Measurements from ENCODE around the gene SPAG9.

Gene SPAG9

DNA sequence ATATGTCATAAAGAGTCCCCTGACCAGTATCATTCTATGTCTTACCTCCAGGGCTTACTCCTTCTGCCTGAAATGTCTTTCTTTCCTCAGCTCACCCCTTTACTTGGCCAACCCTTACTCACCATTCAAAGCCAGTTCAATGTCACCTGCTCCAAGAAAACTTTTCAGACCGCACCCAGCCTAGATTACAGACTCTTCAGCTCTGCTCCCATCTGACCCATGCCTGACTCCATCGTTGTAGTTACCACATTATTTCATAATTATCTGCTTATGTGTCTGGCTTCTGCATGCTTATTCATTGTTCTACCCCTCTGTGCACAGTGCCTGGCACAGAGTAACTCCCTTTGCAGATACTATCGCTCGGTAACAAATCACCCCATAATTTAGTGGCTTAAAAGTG is 192.0 kb downstream of the SPAG9 start:
- no peaks in the 10 kb centered on the region for H3K36me3 Mint-ChIP-seq (ENCODE audit: low read depth)
- H3K27me3 Mint-ChIP-seq, result no peaks in the 10 kb centered on the region
- peaks cover 26% of the 10 kb centered on the region for H3K4me1 Mint-ChIP-seq (ENCODE audit: low read depth)
- no peak overlapping the region for H3K4me3 Mint-ChIP-seq
- H3K27ac Mint-ChIP-seq, result no peak overlapping the region
- H3K9me3 Mint-ChIP-seq, result no peaks in the 10 kb centered on the region

DNA sequence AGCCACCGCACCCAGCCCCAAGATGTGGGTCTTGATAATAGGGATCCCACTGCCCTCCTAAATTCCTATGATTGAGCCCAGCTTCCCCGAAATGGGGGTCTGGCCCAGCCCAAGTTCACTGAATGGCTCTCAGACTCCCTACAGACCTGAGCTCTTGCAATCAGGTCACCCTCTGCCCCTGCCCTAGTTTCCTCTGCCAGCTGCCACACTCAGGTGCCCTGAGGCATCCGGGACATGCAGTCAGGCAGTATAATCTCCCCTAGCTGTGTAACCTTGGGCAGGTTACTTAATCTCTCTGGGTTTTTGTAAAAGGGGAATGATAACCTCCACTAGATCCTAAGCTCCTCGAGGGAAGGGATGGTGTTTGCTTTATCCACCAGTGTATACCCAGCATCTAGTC is 193.4 kb downstream of the SPAG9 start:
- Mint-ChIP-seq H3K36me3 (ENCODE audit: low read depth) (no peaks in the 10 kb centered on the region), H3K9me3 (no peaks in the 10 kb centered on the region), H3K27ac (peak overlapping the region; percentile 27), H3K27me3 (no peaks in the 10 kb centered on the region), H3K4me1 (ENCODE audit: low read depth) (peaks cover 26% of the 10 kb centered on the region), H3K4me3 (no peak overlapping the region)

DNA sequence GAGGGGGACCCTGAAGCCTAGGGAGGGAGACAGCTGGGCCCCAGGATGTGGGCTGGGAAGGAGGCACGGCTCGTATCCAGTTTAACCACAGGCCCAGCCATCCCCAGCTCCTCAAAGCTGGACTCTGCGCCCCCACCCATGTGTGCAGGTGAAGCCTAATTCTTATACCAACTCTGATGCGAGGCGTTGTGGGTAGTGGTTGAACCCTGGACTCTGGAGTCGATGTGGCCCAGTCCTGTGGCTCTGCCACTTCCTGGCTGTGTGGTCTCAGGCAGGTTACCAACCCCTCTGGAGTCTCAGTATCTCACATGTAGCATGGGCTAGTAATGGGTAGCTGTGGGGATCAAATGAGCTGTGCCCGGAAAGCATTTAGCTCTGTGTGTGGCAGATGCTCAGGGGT is 194.1 kb downstream of the SPAG9 start:
- H3K4me1 Mint-ChIP-seq (ENCODE audit: low read depth), result peaks cover 23% of the 10 kb centered on the region
- H3K9me3 Mint-ChIP-seq, result no peaks in the 10 kb centered on the region
- no peaks in the 10 kb centered on the region for H3K36me3 Mint-ChIP-seq (ENCODE audit: low read depth)
- no peak overlapping the region for H3K27ac Mint-ChIP-seq
- no peak overlapping the region for H3K4me3 Mint-ChIP-seq
- H3K27me3 Mint-ChIP-seq, result no peaks in the 10 kb centered on the region

DNA sequence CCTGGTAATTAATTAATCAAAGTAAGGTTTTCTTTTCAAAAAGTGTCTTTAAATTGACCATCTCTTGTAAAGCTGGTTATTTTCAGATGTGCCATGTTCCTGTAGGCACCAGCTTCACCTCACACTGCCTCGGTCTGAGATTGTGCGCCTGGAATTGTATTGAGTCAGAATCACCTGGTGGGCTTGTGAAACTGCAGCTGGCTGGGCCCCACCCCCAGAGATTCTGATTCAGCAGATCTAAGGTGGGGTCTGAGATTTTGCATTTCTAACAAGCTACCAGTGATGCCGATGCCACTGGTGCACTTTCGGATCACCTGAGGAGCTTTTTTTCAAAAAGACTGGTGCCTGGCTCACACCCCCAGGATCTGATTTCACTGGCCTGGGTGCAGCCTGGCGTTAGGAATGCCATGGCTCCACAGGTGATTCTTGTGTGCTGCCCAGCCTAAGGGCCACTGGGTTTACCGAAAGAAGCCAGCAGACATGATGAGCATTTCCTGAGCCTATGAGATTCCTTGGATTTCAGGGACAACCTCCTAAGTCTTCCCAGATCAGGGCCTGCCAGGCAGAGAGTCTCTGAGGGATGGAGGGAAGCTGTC is 195.3 kb downstream of the SPAG9 start:
- Mint-ChIP-seq H3K4me3 (no peak overlapping the region), H3K36me3 (ENCODE audit: low read depth) (no peaks in the 10 kb centered on the region), H3K4me1 (ENCODE audit: low read depth) (peaks cover 14% of the 10 kb centered on the region), H3K9me3 (no peaks in the 10 kb centered on the region), H3K27ac (no peak overlapping the region), H3K27me3 (no peaks in the 10 kb centered on the region)

DNA sequence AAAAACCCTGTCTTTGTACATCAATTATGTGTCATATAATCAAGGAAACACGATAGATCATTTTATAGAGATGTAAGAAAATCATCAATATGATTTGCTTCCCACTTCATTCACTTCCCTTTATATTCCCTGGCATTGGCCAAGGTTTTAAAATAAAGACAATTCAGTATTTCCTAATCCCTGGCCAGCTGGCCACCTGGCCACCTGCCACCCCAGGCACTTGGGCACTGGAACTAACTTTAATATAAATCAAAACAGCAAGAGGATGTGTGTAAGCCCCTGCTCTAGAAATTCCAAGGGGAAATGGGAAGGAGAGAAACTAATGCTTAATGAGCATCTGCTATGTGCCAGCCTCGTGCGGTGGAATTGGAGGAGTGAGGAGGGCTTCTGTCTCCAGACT is 195.9 kb downstream of the SPAG9 start:
- Mint-ChIP-seq H3K4me3 (no peak overlapping the region), H3K36me3 (ENCODE audit: low read depth) (no peaks in the 10 kb centered on the region), H3K9me3 (no peaks in the 10 kb centered on the region), H3K27me3 (no peaks in the 10 kb centered on the region), H3K27ac (no peak overlapping the region), H3K4me1 (ENCODE audit: low read depth) (peaks cover 20% of the 10 kb centered on the region)

DNA sequence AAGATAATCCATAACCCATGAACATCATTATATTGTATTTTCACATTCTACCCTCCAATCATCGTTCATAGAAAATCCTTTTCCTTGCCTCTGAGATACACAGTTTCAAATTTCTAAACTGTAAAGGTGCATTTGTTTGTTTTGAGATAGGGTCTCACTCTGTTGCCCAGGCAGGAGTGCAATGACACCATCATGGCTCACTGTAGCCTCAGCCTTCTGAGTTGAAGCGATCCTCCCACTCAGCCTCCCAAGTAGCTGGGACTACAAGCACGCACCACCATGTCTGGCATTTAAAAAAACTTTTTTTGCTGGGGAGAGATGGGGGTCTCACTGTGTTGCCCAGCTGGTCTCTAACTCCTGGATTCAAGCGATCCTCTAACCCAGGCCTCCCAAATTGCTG is 196.4 kb downstream of the SPAG9 start:
- no peaks in the 10 kb centered on the region for H3K9me3 Mint-ChIP-seq
- no peaks in the 10 kb centered on the region for H3K27me3 Mint-ChIP-seq
- no peaks in the 10 kb centered on the region for H3K36me3 Mint-ChIP-seq (ENCODE audit: low read depth)
- no peak overlapping the region for H3K4me3 Mint-ChIP-seq
- H3K4me1 Mint-ChIP-seq (ENCODE audit: low read depth), result peaks cover 25% of the 10 kb centered on the region
- H3K27ac Mint-ChIP-seq, result no peak overlapping the region

DNA sequence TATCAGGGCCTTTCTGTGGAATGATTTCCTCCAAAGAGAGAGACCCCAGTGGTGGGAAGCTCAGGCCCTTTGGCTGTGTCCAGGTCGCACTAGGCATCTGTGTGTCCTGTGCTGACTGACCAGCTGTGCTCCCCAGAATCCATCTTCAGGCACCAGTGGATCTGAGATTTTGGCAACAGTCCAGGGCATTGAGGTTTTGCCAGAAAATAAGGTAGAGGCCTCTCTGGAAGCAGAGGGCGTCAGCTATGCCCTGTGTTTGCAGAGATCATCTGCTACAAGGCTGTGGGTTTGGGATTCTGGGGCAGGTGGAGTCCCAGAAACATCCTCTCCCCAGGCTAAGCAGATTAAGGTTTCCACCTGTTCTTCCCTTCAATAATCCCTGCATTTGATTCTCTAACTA is 197.1 kb downstream of the SPAG9 start:
- Mint-ChIP-seq H3K27me3 (no peaks in the 10 kb centered on the region), H3K4me1 (ENCODE audit: low read depth) (peaks cover 31% of the 10 kb centered on the region), H3K9me3 (no peaks in the 10 kb centered on the region), H3K27ac (no peak overlapping the region), H3K4me3 (no peak overlapping the region), H3K36me3 (ENCODE audit: low read depth) (no peaks in the 10 kb centered on the region)

DNA sequence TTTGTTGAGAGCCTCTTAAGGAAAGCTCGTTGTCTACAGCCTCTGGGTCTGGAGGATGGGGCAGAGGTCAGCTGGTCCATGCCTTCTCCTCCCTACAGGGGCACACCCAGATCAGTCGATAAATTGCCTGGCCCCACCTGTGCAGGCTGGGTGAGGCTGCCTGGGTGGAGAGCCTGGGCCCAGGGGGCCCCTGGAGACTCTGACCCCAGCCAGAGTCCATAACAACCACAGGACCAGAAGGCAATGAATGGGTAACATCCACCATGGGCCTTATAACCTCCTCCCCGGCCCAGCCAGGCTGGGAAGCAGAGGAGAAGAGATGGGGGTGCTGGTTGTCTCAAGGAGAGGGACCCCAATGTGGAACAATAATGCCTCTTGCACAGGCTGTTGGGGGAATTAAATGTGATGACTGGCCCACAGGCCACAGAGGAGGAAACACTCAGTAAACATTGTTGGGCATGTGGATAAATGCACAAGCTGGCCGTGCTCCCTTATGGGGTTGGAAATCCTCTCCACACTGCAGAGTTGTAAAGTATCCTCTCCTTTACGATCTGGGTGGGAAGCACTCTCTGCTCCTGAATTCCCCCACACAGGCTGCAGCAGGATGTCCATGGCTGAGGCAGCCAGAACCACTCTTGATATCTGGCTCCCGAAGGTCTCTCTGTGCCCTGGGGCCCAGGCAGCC is 197.8 kb downstream of the SPAG9 start:
- H3K4me3 Mint-ChIP-seq, result no peak overlapping the region
- peaks cover 38% of the 10 kb centered on the region for H3K4me1 Mint-ChIP-seq (ENCODE audit: low read depth)
- H3K27me3 Mint-ChIP-seq, result no peaks in the 10 kb centered on the region
- no peaks in the 10 kb centered on the region for H3K36me3 Mint-ChIP-seq (ENCODE audit: low read depth)
- no peak overlapping the region for H3K27ac Mint-ChIP-seq
- H3K9me3 Mint-ChIP-seq, result no peaks in the 10 kb centered on the region

DNA sequence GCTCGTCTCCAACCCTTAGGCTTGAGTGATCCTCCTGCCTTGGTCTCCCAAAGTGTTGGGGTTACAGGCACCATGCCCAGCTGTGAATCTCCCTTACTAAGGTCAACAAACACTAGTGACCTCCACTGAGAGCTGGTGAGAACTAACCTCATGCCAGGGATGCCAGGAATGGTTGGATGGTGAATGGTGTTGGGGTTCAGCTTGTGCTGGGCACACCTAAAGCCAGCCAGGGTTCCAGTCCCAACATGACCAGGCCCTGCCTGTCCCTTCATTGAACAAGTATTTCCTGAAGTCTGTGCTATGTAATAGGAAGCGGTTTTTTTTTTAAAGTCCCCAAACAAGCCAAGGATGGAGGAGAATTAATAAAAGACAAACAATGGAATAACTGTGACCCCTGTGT is 198.6 kb downstream of the SPAG9 start:
- H3K27ac Mint-ChIP-seq, result no peak overlapping the region
- H3K36me3 Mint-ChIP-seq (ENCODE audit: low read depth), result no peaks in the 10 kb centered on the region
- peaks cover 35% of the 10 kb centered on the region for H3K4me1 Mint-ChIP-seq (ENCODE audit: low read depth)
- H3K27me3 Mint-ChIP-seq, result no peaks in the 10 kb centered on the region
- H3K4me3 Mint-ChIP-seq, result no peak overlapping the region
- no peaks in the 10 kb centered on the region for H3K9me3 Mint-ChIP-seq

DNA sequence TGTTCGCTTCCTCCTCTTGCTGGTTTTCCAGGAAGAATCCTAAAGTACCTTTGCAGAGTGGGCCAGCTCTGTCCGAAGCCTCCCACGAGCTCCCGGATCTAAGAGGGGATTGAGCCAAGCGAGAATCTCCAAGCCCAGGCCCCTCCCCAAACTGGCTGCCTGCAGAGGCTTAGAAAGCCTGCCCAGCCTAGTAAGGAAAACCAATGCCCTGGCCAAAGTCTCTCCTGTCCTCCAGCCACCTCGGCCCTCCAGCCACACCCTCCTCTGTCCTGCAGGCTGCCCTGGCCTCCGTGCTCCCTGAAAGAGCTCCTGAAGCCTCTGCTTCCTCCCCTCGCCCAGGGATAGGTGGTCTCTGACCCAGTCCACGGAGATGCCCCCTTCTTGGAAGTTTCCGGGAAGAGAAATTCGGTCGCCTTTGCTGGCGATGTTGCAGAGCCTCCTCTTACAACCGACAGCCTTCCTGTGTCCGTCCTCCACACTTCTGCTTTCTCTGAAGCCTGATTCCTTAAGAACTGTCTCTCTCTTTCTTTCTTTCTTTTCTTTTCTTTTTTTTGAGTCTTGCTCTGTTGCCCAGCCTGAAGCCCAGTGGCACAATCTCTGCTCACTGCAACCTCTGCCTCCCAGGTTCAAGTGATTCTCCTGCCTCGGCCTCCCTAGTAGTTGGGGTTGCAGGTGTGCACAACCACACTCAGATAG is 199.6 kb downstream of the SPAG9 start:
- H3K9me3 Mint-ChIP-seq, result no peaks in the 10 kb centered on the region
- H3K27me3 Mint-ChIP-seq, result no peaks in the 10 kb centered on the region
- peak overlapping the region; percentile 65 for H3K27ac Mint-ChIP-seq
- H3K4me1 Mint-ChIP-seq (ENCODE audit: low read depth), result peaks cover 36% of the 10 kb centered on the region
- H3K36me3 Mint-ChIP-seq (ENCODE audit: low read depth), result no peaks in the 10 kb centered on the region
- no peak overlapping the region for H3K4me3 Mint-ChIP-seq

DNA sequence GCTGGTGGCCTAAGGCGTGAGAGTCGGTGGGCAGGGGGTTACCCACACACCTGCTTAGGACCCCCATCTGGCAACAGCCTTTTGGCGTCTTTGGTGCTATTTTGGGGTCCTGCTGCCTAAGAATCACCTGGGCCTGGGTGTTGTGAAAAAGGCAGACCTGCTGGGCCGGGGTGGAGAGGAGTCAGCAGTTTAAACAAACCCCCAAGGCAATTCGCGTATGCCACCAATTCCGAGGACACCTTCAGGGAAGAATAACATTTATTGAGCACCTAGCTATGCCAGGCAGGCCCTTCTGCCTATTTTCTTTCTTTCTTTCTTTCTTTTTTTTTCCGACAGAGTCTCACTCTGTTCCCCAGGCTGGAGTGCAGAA is 200.6 kb downstream of the SPAG9 start:
- Mint-ChIP-seq H3K27ac (peak overlapping the region; percentile 94), H3K4me3 (no peak overlapping the region), H3K4me1 (ENCODE audit: low read depth) (peaks cover 45% of the 10 kb centered on the region)

DNA sequence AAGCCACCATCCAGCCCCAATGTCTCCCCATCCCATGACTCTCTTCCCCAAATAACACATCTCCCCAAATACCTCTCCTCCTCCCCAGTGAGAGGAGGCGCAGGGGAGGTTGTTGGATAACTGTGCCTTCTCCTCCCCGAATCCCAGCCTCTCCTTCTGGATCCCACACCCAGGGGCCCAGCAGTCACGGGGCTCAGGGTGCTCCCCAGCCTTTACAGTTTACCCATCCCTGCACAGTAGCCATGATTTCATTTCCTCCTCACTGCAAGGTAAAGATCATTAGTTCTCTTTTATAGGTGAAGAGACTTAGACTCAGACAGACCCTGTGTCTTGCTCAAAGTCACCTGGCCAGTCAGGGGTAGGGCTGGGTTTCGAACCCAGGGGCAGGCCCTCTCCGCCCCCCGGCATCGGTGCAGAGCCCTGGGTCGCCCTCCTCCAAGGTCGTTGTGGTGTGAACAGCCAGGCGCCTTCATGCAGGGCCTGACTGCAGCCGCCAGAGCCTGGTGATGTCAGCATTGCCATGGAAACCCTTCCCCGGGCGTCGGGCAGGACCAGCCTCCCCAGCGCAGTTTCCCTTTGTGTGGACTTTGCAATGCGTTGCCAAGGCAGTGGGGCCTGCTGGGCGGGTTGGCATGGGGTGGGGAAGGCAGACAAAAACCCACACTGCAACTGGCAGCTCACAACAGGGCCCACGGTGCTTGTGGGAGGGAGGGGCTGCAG is 201.2 kb downstream of the SPAG9 start:
- H3K4me1 Mint-ChIP-seq (ENCODE audit: low read depth), result peaks cover 51% of the 10 kb centered on the region
- peak overlapping the region; percentile 94 for H3K27ac Mint-ChIP-seq
- no peaks in the 10 kb centered on the region for H3K9me3 Mint-ChIP-seq
- H3K27me3 Mint-ChIP-seq, result no peaks in the 10 kb centered on the region
- H3K4me3 Mint-ChIP-seq, result peak overlapping the region; percentile 69
- H3K36me3 Mint-ChIP-seq (ENCODE audit: low read depth), result no peaks in the 10 kb centered on the region

More for the DNA sequence above, 200.6 kb downstream of the SPAG9 start:
- no peaks in the 10 kb centered on the region for H3K36me3 Mint-ChIP-seq (ENCODE audit: low read depth)
- no peaks in the 10 kb centered on the region for H3K27me3 Mint-ChIP-seq
- H3K9me3 Mint-ChIP-seq, result no peaks in the 10 kb centered on the region

DNA sequence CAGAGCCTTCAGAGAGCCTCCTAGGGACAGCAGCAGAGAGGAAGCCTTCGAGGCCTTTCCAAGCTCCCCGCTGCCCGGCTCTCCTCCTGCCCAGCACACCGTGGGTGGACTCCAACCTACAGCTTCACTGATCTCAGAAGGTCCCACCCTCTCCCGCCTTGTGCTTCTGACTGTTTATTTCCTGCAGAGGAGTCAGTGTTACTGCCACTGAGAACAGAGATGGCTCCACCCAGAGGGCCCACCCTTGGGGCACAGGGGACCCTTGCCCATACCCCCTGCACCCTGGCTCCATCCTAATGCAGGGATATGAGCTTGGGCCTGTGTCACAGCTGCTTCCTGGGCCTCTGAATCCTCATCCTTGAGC is 201.8 kb downstream of the SPAG9 start:
- peak overlapping the region; percentile 69 for H3K4me3 Mint-ChIP-seq
- H3K9me3 Mint-ChIP-seq, result no peaks in the 10 kb centered on the region
- peaks cover 56% of the 10 kb centered on the region for H3K4me1 Mint-ChIP-seq (ENCODE audit: low read depth)
- H3K36me3 Mint-ChIP-seq (ENCODE audit: low read depth), result no peaks in the 10 kb centered on the region
- H3K27me3 Mint-ChIP-seq, result no peaks in the 10 kb centered on the region
- peak overlapping the region; percentile 94 for H3K27ac Mint-ChIP-seq

DNA sequence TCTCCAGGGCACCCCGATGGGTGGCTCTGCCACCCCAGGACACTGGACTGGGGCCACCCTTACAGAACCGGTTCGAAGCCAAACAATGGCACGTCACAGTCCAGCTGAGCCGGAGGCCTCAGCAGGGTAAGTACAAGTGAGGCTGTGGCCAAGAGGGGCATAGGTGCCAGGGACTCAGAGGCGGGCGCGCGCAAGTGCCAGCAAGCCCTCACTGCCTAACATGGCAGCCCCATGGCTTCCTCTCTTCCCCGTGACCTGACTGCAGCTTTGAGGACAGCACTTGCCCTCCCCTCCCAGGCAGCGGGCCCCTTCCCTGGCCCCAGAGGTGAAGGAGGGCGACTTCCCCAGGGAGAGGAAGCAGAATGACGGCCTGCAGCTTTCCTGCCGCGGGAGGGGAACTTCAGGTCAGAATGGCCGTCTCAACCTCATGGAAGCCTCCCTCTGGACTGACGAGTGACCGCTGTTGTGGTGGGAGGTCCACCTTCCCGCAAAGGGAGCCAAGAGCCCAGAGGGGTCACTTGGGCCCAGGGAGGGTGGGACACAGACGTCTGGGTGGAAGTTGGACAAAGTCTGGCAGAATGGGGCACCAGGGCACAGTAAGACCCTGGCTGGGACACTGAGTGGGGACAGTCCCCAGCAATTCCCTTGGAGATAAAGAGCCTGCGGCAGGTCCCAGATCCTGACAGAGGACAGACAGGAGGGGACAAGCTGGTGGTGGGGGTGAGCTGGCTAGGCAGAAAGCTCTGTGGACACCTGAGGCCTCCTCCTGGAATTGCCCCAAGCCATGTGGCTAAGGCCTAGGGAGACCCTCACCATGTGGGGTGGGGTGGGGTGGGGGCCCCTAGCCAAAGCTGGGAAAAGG is 202.4 kb downstream of the SPAG9 start:
- no peaks in the 10 kb centered on the region for H3K36me3 Mint-ChIP-seq (ENCODE audit: low read depth)
- H3K27ac Mint-ChIP-seq, result peak overlapping the region; percentile 94
- no peaks in the 10 kb centered on the region for H3K27me3 Mint-ChIP-seq
- no peak overlapping the region for H3K4me3 Mint-ChIP-seq
- no peaks in the 10 kb centered on the region for H3K9me3 Mint-ChIP-seq
- peaks cover 61% of the 10 kb centered on the region for H3K4me1 Mint-ChIP-seq (ENCODE audit: low read depth)

All from stimulated activated naive CD8-positive, alpha-beta T cell treated with anti-CD3 and anti-CD28 coated beads, Interleukin-15, Interleukin-2, amounts not matched to agents 100 ng/mL and 50 ng/mL, for 24 hours (primary cell).